Testis (tissue), 2 donors: Measurements from ENCODE around the gene MYH14.

Source experiments
- POLR2A ChIP-seq: fragments of 450-650 bp; IDR thresholded peaks from one replicate; pipeline ENCODE4 v1.6.1; 2017; ENCODE audit warnings: antibody characterized with exemption, mild to moderate bottlenecking, moderate library complexity
- TF ChIP-seq, protein P1 (sequence below), 3 experiments: fragments of 450-650 bp in 2 of 3; fragments of 200-600 bp in 1 of 3; sonication (generic) in 1 of 3; IDR thresholded peaks; one replicate each; pipeline ENCODE4 v1.5.1; 2016 to 2019; ENCODE audit warnings: antibody characterized with exemption in 3 of 3, mild to moderate bottlenecking in 2 of 3, moderate library complexity in 1 of 3

DNA sequence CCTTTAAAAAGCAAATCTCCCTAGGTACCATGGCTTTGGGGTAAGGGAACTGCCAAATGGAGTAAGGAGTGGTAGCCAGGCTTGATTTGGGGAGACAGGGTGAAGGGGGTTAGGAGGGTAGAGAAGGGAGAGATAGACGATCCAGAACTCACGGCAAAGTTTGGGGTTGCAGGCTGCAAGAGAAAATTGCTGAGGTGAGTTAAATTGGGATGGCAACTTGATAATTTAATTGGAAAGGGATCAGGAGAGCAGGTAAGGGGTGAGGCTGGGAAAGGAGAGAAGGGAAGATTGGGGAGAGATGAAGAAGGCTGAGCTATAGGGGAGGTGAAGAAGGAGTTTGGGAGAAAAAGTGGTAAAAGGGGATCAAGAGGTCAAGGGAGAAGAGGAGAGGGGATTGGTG lies 44.3 kb upstream of the MYH14 start:
- TF ChIP-seq, protein P1, sequence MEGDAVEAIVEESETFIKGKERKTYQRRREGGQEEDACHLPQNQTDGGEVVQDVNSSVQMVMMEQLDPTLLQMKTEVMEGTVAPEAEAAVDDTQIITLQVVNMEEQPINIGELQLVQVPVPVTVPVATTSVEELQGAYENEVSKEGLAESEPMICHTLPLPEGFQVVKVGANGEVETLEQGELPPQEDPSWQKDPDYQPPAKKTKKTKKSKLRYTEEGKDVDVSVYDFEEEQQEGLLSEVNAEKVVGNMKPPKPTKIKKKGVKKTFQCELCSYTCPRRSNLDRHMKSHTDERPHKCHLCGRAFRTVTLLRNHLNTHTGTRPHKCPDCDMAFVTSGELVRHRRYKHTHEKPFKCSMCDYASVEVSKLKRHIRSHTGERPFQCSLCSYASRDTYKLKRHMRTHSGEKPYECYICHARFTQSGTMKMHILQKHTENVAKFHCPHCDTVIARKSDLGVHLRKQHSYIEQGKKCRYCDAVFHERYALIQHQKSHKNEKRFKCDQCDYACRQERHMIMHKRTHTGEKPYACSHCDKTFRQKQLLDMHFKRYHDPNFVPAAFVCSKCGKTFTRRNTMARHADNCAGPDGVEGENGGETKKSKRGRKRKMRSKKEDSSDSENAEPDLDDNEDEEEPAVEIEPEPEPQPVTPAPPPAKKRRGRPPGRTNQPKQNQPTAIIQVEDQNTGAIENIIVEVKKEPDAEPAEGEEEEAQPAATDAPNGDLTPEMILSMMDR (IDR thresholded peaks at IDR 0.05): no peak
- TF ChIP-seq POLR2A: no peak
